Measurements from ENCODE around the gene BDH1.
A peak's percentile ranks its signal among the peaks of the same experiment; 100 is the strongest.

The BDH1 gene

DNA sequence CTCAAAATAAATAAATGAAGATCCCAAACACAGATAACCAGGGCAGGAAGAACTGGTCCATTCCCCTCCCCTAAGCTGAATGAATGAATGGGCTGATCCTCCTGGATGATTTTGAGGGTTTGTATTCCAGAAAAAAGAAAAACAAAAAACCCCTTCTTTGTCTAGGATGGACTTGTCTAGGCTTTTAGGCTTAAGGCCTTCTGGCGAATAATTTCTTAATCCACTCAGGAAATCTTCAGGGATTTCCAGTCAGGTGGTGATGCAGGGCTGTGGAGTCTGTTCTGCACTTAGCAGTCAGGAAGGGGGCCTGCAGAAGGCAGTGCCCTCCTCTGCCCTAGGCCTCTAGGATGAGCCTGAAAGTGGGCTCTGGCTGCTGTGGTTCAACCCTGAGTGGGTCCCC lies 52.1 kb downstream of the BDH1 start:
- no peak overlapping the region for H3K14ac ChIP-seq (ENCODE audit: low read length in 2 of 2)
- no peak overlapping the region for H3K9ac ChIP-seq (ENCODE audit: low read length)
- H3K36me3 ChIP-seq (ENCODE audit: control insufficient read depth in 1 of 2, insufficient read depth in 2 of 2, low read depth in 1 of 2, low read length in 2 of 2), result peaks cover 0 to 7% of the 10 kb centered on the region in 2 experiments
- no peak overlapping the region for H2AFZ ChIP-seq (ENCODE audit: low read depth, low read length)
- no peak overlapping the region for H2BK12ac ChIP-seq (ENCODE audit: low read length in 2 of 2)
- H4K8ac ChIP-seq (ENCODE audit: low read length), result peak overlapping the region; percentile 55
- H2AK5ac ChIP-seq (ENCODE audit: low read length, severe bottlenecking), result no peak overlapping the region
- no peak overlapping the region for H3K4me2 ChIP-seq (ENCODE audit: low read length, poor library complexity, severe bottlenecking)
- peaks cover 0 to 38% of the 10 kb centered on the region in 2 experiments for H3K27me3 ChIP-seq (ENCODE audit: control insufficient read depth in 1 of 2, insufficient read depth in 1 of 2, low read length in 2 of 2)
- no peak overlapping the region for H2BK5ac ChIP-seq (ENCODE audit: low read depth, low read length, poor library complexity, severe bottlenecking)
- no peaks in the 10 kb centered on the region for H3K79me1 ChIP-seq (replicated peaks; ENCODE audit: low read length, poor library complexity, severe bottlenecking)
- H3K9me3 ChIP-seq (ENCODE audit: control insufficient read depth, low read length), result no peaks in the 10 kb centered on the region
- H3K23ac ChIP-seq (ENCODE audit: low read length in 2 of 2), result no peak overlapping the region
- H2BK120ac ChIP-seq (ENCODE audit: low read depth, low read length), result no peak overlapping the region
- H3K27ac ChIP-seq (ENCODE audit: low read length, poor library complexity, severe bottlenecking), result no peak overlapping the region
- H3K4ac ChIP-seq (ENCODE audit: low read depth in 1 of 2, low read length in 2 of 2), result no peak overlapping the region
- 81% methylated on average over 1 of the region's 1 CpG for WGBS
- DNase-seq, result no peak
- no peak overlapping the region for H3K4me3 ChIP-seq (ENCODE audit: insufficient read depth in 1 of 2, low read depth in 1 of 2, low read length in 2 of 2)
- peak overlapping the region in 1 of 2 experiments; percentile 26 for H3K18ac ChIP-seq (ENCODE audit: low read depth in 1 of 2, low read length in 2 of 2)
- no peak overlapping the region for H2BK15ac ChIP-seq (ENCODE audit: low read depth, poor library complexity, severe bottlenecking)
- H3K4me1 ChIP-seq (ENCODE audit: control insufficient read depth, insufficient read depth, low read depth, low read length), result peaks cover 13% of the 10 kb centered on the region
- H4K91ac ChIP-seq (ENCODE audit: low read length), result no peak overlapping the region

DNA sequence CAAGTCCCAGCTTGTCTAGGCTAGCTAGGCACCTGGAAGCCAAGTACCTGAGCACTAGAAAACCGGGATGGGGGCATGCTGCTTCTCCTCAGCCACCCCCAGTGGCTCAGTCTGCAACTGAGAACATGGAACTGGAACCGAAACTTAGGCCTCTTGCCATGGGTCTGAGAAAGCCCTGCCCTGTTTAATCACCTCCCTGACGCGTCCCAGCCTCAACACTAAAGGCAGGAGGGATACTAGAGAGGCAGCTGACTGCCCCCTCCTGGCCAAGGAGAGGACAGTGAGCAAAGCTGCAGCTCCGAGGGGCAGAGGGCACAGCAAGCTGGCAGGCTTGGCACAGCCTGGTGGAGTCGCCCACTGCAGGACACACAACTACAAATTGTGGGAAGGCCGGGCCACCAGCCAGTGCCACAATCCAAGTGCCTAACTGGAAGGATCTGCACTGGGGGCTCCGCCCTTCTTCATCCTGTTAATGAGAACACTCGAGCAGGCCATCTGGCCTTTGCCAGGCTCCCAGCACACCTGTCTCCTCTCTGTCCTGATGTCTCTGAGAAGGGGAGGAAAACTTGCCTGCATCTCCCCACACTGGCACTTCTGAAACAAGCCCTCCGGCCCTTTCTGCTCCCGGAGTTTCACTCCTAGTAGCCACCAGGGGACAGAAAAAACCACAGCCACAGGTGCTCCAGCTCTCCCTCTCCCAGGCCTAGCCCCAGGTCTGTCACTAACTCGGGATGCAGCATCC lies 53.7 kb downstream of the BDH1 start:
- H3K4me1 ChIP-seq (ENCODE audit: control insufficient read depth, insufficient read depth, low read depth, low read length), result peaks cover 7% of the 10 kb centered on the region

DNA sequence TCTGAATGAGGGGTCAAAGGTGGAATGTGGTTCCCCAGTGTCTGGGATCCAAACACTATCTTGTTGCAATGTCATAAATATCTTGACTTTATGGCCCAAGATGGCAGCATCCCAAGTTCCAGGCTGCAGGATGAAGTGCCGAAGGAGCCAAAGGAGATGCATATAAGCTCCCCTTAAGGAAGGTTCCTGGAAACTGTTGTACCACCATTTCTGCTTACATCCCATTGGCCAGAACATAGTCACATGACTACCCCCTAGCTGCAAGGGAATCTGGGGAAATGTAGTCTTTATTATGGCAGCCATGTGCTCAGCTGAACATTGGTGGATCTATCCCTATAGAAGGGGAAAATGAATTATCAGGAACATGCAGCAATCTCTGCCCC lies 54.3 kb downstream of the BDH1 start:
- Histone ChIP-seq H2BK15ac (ENCODE audit: low read depth, poor library complexity, severe bottlenecking) (no peak overlapping the region), H2AFZ (ENCODE audit: low read depth, low read length) (peak overlapping the region; percentile 15), H3K4ac (ENCODE audit: low read depth in 1 of 2, low read length in 2 of 2) (no peak overlapping the region), H3K36me3 (ENCODE audit: control insufficient read depth in 1 of 2, insufficient read depth in 2 of 2, low read depth in 1 of 2, low read length in 2 of 2) (peaks cover 0 to 6% of the 10 kb centered on the region in 2 experiments), H4K8ac (ENCODE audit: low read length) (no peak overlapping the region), H3K23ac (ENCODE audit: low read length in 2 of 2) (no peak overlapping the region), H2AK5ac (ENCODE audit: low read length, severe bottlenecking) (peak overlapping the region; percentile 24), H3K27ac (ENCODE audit: low read length, poor library complexity, severe bottlenecking) (no peak overlapping the region), H3K4me2 (ENCODE audit: low read length, poor library complexity, severe bottlenecking) (no peak overlapping the region), H3K18ac (ENCODE audit: low read depth in 1 of 2, low read length in 2 of 2) (no peak overlapping the region), H3K14ac (ENCODE audit: low read length in 2 of 2) (no peak overlapping the region), H3K4me1 (ENCODE audit: control insufficient read depth, insufficient read depth, low read depth, low read length) (peaks cover 10% of the 10 kb centered on the region), H3K27me3 (ENCODE audit: control insufficient read depth in 1 of 2, insufficient read depth in 1 of 2, low read length in 2 of 2) (peaks cover 0 to 20% of the 10 kb centered on the region in 2 experiments), H2BK120ac (ENCODE audit: low read depth, low read length) (no peak overlapping the region), H3K9me3 (ENCODE audit: control insufficient read depth, low read length) (no peaks in the 10 kb centered on the region), H4K91ac (ENCODE audit: low read length) (no peak overlapping the region), H2BK12ac (ENCODE audit: low read length in 2 of 2) (no peak overlapping the region), H2BK5ac (ENCODE audit: low read depth, low read length, poor library complexity, severe bottlenecking) (no peak overlapping the region), H3K79me1 (replicated peaks; ENCODE audit: low read length, poor library complexity, severe bottlenecking) (no peaks in the 10 kb centered on the region), H3K4me3 (ENCODE audit: insufficient read depth in 1 of 2, low read depth in 1 of 2, low read length in 2 of 2) (no peak overlapping the region), H3K9ac (ENCODE audit: low read length) (no peak overlapping the region)
- 91% methylated on average over 1 of the region's 1 CpG for WGBS
- DNase-seq, result no peak

More for the DNA sequence above, 53.7 kb downstream of the BDH1 start:
- Histone ChIP-seq H3K79me1 (replicated peaks; ENCODE audit: low read length, poor library complexity, severe bottlenecking) (no peaks in the 10 kb centered on the region), H2BK15ac (ENCODE audit: low read depth, poor library complexity, severe bottlenecking) (no peak overlapping the region), H3K27ac (ENCODE audit: low read length, poor library complexity, severe bottlenecking) (no peak overlapping the region), H2BK120ac (ENCODE audit: low read depth, low read length) (no peak overlapping the region), H2AK5ac (ENCODE audit: low read length, severe bottlenecking) (peak overlapping the region; percentile 24), H4K91ac (ENCODE audit: low read length) (no peak overlapping the region), H3K9me3 (ENCODE audit: control insufficient read depth, low read length) (no peaks in the 10 kb centered on the region), H3K23ac (ENCODE audit: low read length in 2 of 2) (no peak overlapping the region), H3K4me2 (ENCODE audit: low read length, poor library complexity, severe bottlenecking) (no peak overlapping the region), H3K18ac (ENCODE audit: low read depth in 1 of 2, low read length in 2 of 2) (no peak overlapping the region), H2BK12ac (ENCODE audit: low read length in 2 of 2) (no peak overlapping the region), H3K36me3 (ENCODE audit: control insufficient read depth in 1 of 2, insufficient read depth in 2 of 2, low read depth in 1 of 2, low read length in 2 of 2) (peaks cover 0 to 6% of the 10 kb centered on the region in 2 experiments), H3K4ac (ENCODE audit: low read depth in 1 of 2, low read length in 2 of 2) (no peak overlapping the region), H3K14ac (ENCODE audit: low read length in 2 of 2) (no peak overlapping the region), H2BK5ac (ENCODE audit: low read depth, low read length, poor library complexity, severe bottlenecking) (no peak overlapping the region), H3K9ac (ENCODE audit: low read length) (no peak overlapping the region), H2AFZ (ENCODE audit: low read depth, low read length) (peak overlapping the region; percentile 15), H3K27me3 (ENCODE audit: control insufficient read depth in 1 of 2, insufficient read depth in 1 of 2, low read length in 2 of 2) (peaks cover 0 to 22% of the 10 kb centered on the region in 2 experiments), H3K4me3 (ENCODE audit: insufficient read depth in 1 of 2, low read depth in 1 of 2, low read length in 2 of 2) (no peak overlapping the region), H4K8ac (ENCODE audit: low read length) (no peak overlapping the region)
- peak; percentile 66 for DNase-seq
- WGBS, result 73% methylated on average over 12 of the region's 12 CpGs

DNA sequence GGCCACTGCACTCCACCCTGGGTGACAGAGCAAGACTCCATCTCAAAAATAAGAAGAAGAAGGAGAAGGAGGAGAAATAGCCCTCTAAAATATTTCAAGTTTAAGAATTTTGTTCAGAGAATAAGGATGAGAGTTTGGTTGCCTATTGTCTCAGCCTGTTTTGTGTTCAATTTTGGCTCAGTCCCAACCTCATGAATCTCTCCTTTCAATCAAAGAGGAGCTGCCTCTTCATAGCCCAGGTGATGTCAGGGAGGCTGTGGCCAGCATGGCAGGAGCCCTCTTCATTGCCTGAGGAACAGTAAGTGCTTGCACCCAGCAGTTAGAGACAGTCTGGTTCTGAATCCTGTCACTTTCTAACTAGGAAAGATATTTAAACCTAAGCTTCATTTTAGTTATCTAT lies 55.0 kb downstream of the BDH1 start:
- Histone ChIP-seq H4K8ac (ENCODE audit: low read length) (no peak overlapping the region), H3K9me3 (ENCODE audit: control insufficient read depth, low read length) (no peaks in the 10 kb centered on the region), H2BK5ac (ENCODE audit: low read depth, low read length, poor library complexity, severe bottlenecking) (no peak overlapping the region), H2BK120ac (ENCODE audit: low read depth, low read length) (no peak overlapping the region), H3K4ac (ENCODE audit: low read depth in 1 of 2, low read length in 2 of 2) (no peak overlapping the region), H3K27ac (ENCODE audit: low read length, poor library complexity, severe bottlenecking) (no peak overlapping the region), H3K36me3 (ENCODE audit: control insufficient read depth in 1 of 2, insufficient read depth in 2 of 2, low read depth in 1 of 2, low read length in 2 of 2) (peaks cover 0 to 3% of the 10 kb centered on the region in 2 experiments), H3K14ac (ENCODE audit: low read length in 2 of 2) (no peak overlapping the region), H2BK15ac (ENCODE audit: low read depth, poor library complexity, severe bottlenecking) (no peak overlapping the region), H3K23ac (ENCODE audit: low read length in 2 of 2) (no peak overlapping the region), H2BK12ac (ENCODE audit: low read length in 2 of 2) (no peak overlapping the region), H3K4me3 (ENCODE audit: insufficient read depth in 1 of 2, low read depth in 1 of 2, low read length in 2 of 2) (no peak overlapping the region), H3K79me1 (replicated peaks; ENCODE audit: low read length, poor library complexity, severe bottlenecking) (no peaks in the 10 kb centered on the region), H4K91ac (ENCODE audit: low read length) (no peak overlapping the region), H2AK5ac (ENCODE audit: low read length, severe bottlenecking) (peak overlapping the region; percentile 81), H3K4me1 (ENCODE audit: control insufficient read depth, insufficient read depth, low read depth, low read length) (peaks cover 13% of the 10 kb centered on the region), H3K27me3 (ENCODE audit: control insufficient read depth in 1 of 2, insufficient read depth in 1 of 2, low read length in 2 of 2) (peaks cover 0 to 16% of the 10 kb centered on the region in 2 experiments), H3K9ac (ENCODE audit: low read length) (no peak overlapping the region), H3K4me2 (ENCODE audit: low read length, poor library complexity, severe bottlenecking) (no peak overlapping the region), H2AFZ (ENCODE audit: low read depth, low read length) (no peak overlapping the region), H3K18ac (ENCODE audit: low read depth in 1 of 2, low read length in 2 of 2) (no peak overlapping the region)
- no peak for DNase-seq
